ENCODE results near the gene FRMPD2. TPM values are rescaled to one million over a fixed set of nuclear protein-coding genes. Genes with fewer than 3 reads are reported as not detected.

Gene FRMPD2
- total and polyA plus RNA-seq, 2 donors from 2014 or later = 0.34 to 0.47 TPM

- Histone ChIP-seq H3K4me1 (ENCODE audit: control insufficient read depth in 2 of 3, insufficient read depth in 2 of 3, low read depth in 1 of 3, low read length in 3 of 3) (peaks cover 0 to 6% (median 0%) of the 10 kb centered on the region in 3 donors), H3K4me3 (ENCODE audit: low read length in 3 of 3) (no peak overlapping the region), H3K9me3 (ENCODE audit: control insufficient read depth in 2 of 3, insufficient read depth in 1 of 3, low read length in 3 of 3) (no peaks in the 10 kb centered on the region), H3K9ac (ENCODE audit: low read length in 3 of 3) (no peak overlapping the region), H3K36me3 (ENCODE audit: control insufficient read depth in 2 of 3, insufficient read depth in 3 of 3, low read length in 3 of 3) (no peaks in the 10 kb centered on the region), H3K27me3 (ENCODE audit: control insufficient read depth, insufficient read depth, low read length) (no peaks in the 10 kb centered on the region), H3K27ac (ENCODE audit: low read depth in 2 of 2, low read length in 2 of 2) (no peak overlapping the region)
- no peak for TF ChIP-seq CTCF (IDR thresholded peaks at IDR 0.05; ENCODE audit: borderline replicate concordance, extremely low read depth, insufficient read depth)
- intact Hi-C loops (cut with DNase I) = no loop called here
- FAIRE-seq = no peak
- no peak for DNase-seq
Measured at GRCh38 chr10:48316236-48316635, 41.7 kb upstream of the FRMPD2 start.

GRCh38 chr10:48314107-48314506, 39.6 kb upstream of the FRMPD2 start:
- DNase-seq (no peak), FAIRE-seq (no peak)
- Histone ChIP-seq H3K9ac (ENCODE audit: low read length in 3 of 3) (no peak overlapping the region), H3K4me3 (ENCODE audit: low read length in 3 of 3) (no peak overlapping the region), H3K36me3 (ENCODE audit: control insufficient read depth in 2 of 3, insufficient read depth in 3 of 3, low read length in 3 of 3) (no peaks in the 10 kb centered on the region), H3K27me3 (ENCODE audit: control insufficient read depth, insufficient read depth, low read length) (no peaks in the 10 kb centered on the region), H3K4me1 (ENCODE audit: control insufficient read depth in 2 of 3, insufficient read depth in 2 of 3, low read depth in 1 of 3, low read length in 3 of 3) (peaks cover 0 to 11% (median 5%) of the 10 kb centered on the region in 3 donors), H3K9me3 (ENCODE audit: control insufficient read depth in 2 of 3, insufficient read depth in 1 of 3, low read length in 3 of 3) (no peaks in the 10 kb centered on the region), H3K27ac (ENCODE audit: low read depth in 2 of 2, low read length in 2 of 2) (no peak overlapping the region)
- no peak for TF ChIP-seq CTCF (IDR thresholded peaks at IDR 0.05; ENCODE audit: borderline replicate concordance, extremely low read depth, insufficient read depth)
- intact Hi-C loops (cut with DNase I) = no loop called here

- Histone ChIP-seq H3K27me3 (ENCODE audit: control insufficient read depth, insufficient read depth, low read length) (no peaks in the 10 kb centered on the region), H3K9ac (ENCODE audit: low read length in 3 of 3) (no peak overlapping the region), H3K27ac (ENCODE audit: low read depth in 2 of 2, low read length in 2 of 2) (no peak overlapping the region), H3K36me3 (ENCODE audit: control insufficient read depth in 2 of 3, insufficient read depth in 3 of 3, low read length in 3 of 3) (no peaks in the 10 kb centered on the region), H3K9me3 (ENCODE audit: control insufficient read depth in 2 of 3, insufficient read depth in 1 of 3, low read length in 3 of 3) (no peaks in the 10 kb centered on the region), H3K4me3 (ENCODE audit: low read length in 3 of 3) (no peak overlapping the region), H3K4me1 (ENCODE audit: control insufficient read depth in 2 of 3, insufficient read depth in 2 of 3, low read depth in 1 of 3, low read length in 3 of 3) (peaks cover 3 to 10% (median 7%) of the 10 kb centered on the region in 3 donors)
- TF ChIP-seq CTCF (IDR thresholded peaks at IDR 0.05; ENCODE audit: borderline replicate concordance, extremely low read depth, insufficient read depth) = peak; percentile 38
- no peak for FAIRE-seq
- DNase-seq = no peak
- intact Hi-C loops (cut with DNase I) = no loop called here
Measured at GRCh38 chr10:48309711-48310226, 35.3 kb upstream of the FRMPD2 start.

- peak overlapping the region in 1 of 2 donors; percentile 85 for H3K27ac ChIP-seq (ENCODE audit: low read depth in 2 of 2, low read length in 2 of 2)
Measured at GRCh38 chr10:48307711-48308018, 33.2 kb upstream of the FRMPD2 start.

More at GRCh38 chr10:48307711-48308018, 33.2 kb upstream of the FRMPD2 start:
- no peaks in the 10 kb centered on the region for H3K9me3 ChIP-seq (ENCODE audit: control insufficient read depth in 2 of 3, insufficient read depth in 1 of 3, low read length in 3 of 3)
- H3K4me1 ChIP-seq (ENCODE audit: control insufficient read depth in 2 of 3, insufficient read depth in 2 of 3, low read depth in 1 of 3, low read length in 3 of 3) = peaks cover 3 to 10% (median 7%) of the 10 kb centered on the region in 3 donors
- intact Hi-C loops (cut with DNase I) = no loop called here
- DNase-seq (peak in 1 of 5 donors; percentile 11), FAIRE-seq (no peak)
- H3K4me3 ChIP-seq (ENCODE audit: low read length in 3 of 3) = peak overlapping the region; percentile 66 to 86 (median 81)
- no peaks in the 10 kb centered on the region for H3K36me3 ChIP-seq (ENCODE audit: control insufficient read depth in 2 of 3, insufficient read depth in 3 of 3, low read length in 3 of 3)
- no peaks in the 10 kb centered on the region for H3K27me3 ChIP-seq (ENCODE audit: control insufficient read depth, insufficient read depth, low read length)
- no peak for TF ChIP-seq CTCF (IDR thresholded peaks at IDR 0.05; ENCODE audit: borderline replicate concordance, extremely low read depth, insufficient read depth)
- H3K9ac ChIP-seq (ENCODE audit: low read length in 3 of 3) = peak overlapping the region in 2 of 3 donors; percentile 54 to 84
